Thymus (tissue), 14 donors: Measurements from ENCODE around the gene TAS2R41. TPM values are rescaled to one million over a fixed set of nuclear protein-coding genes. Genes with fewer than 3 reads are reported as not detected.
A peak's percentile ranks its signal among the peaks of the same experiment; 100 is the strongest.

ENCODE experiments used
- DNase-seq, 9 donors: peaks; one replicate each; pipeline ENCODE4 v3.0.0-alpha.2; 2013; ENCODE audit warnings: low spot score in 9 of 9, low read depth in 6 of 9, missing footprints in 1 of 9
- H3K27ac ChIP-seq, 2 donors: one replicate each; pipeline ENCODE4 v1.5.1; 2013; ENCODE audit warnings: control low read depth in 1 of 2, low read depth in 1 of 2, low read length in 1 of 2, mild to moderate bottlenecking in 1 of 2, moderate library complexity in 1 of 2
- H3K27me3 ChIP-seq, 2 donors: one replicate each; pipeline ENCODE4 v1.5.1; 2013; ENCODE audit warnings: low read length in 1 of 2; ENCODE audit not compliant: control insufficient read depth in 2 of 2, insufficient read depth in 1 of 2
- H3K36me3 ChIP-seq, 2 donors: one replicate each; pipeline ENCODE4 v1.5.1; 2013; ENCODE audit warnings: low read length in 1 of 2, mild to moderate bottlenecking in 1 of 2, moderate library complexity in 1 of 2; ENCODE audit not compliant: control insufficient read depth in 2 of 2, insufficient read depth in 2 of 2
- H3K4me1 ChIP-seq, 2 donors: one replicate each; pipeline ENCODE4 v1.5.1; 2013; ENCODE audit warnings: low read length in 2 of 2; ENCODE audit not compliant: control insufficient read depth in 2 of 2, insufficient read depth in 2 of 2
- H3K4me3 ChIP-seq, 2 donors: one replicate each; pipeline ENCODE4 v1.5.1; 2013; ENCODE audit warnings: low read length in 2 of 2, control low read depth in 1 of 2, mild to moderate bottlenecking in 1 of 2
- H3K9me3 ChIP-seq, 2 donors: one replicate each; pipeline ENCODE4 v1.5.1; 2013; ENCODE audit warnings: low read length in 1 of 2, mild to moderate bottlenecking in 1 of 2; ENCODE audit not compliant: control insufficient read depth in 2 of 2, insufficient read depth in 1 of 2
- WGBS: extraction: QIAGEN DNeasy Blood & Tissue Kit; methylation state at CpG from one replicate; pipeline ENCODE4 v1.1.7; 2013; 5-methylcytosine and 5-hydroxymethylcytosine counted together
- long read RNA-seq, 10 donors: transcript quantifications; one replicate each; lab custom pipeline, GENCODE V29; 2026
- polyA plus RNA-seq: library from polyadenylated mRNA; stranded (reverse); fragments of 200-250 nt; gene quantifications from one replicate; pipeline ENCODE4 v1.2.3, GENCODE V29; 2013
- total RNA-seq: library from RNA; stranded (reverse); fragments of 120-200 nt; gene quantifications from one replicate; pipeline ENCODE4 v1.2.4, GENCODE V29; 2013
- donor health status: healthy.

The TAS2R41 gene, protein sequence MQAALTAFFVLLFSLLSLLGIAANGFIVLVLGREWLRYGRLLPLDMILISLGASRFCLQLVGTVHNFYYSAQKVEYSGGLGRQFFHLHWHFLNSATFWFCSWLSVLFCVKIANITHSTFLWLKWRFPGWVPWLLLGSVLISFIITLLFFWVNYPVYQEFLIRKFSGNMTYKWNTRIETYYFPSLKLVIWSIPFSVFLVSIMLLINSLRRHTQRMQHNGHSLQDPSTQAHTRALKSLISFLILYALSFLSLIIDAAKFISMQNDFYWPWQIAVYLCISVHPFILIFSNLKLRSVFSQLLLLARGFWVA
- total RNA-seq (0.24 TPM), polyA plus RNA-seq (0.02 TPM)
- long read RNA-seq, donor 1, result 0 reads
- long read RNA-seq, donor 2, result 0 reads
- long read RNA-seq, donor 3, result 0 reads
- long read RNA-seq, donor 4, result 0 reads
- long read RNA-seq, donor 5, result 0 reads
- long read RNA-seq, donor 6, partial matches to known transcripts, result 0 of 1 reads
- long read RNA-seq, donor 6, other reads (novel, unspliced or antisense), result 0 of 1 reads
- long read RNA-seq, donor 7, result 0 reads
- long read RNA-seq, donor 8, result 0 reads
- long read RNA-seq, donor 9, result 0 reads
- long read RNA-seq, donor 10, result 0 reads

- H3K4me1 ChIP-seq, result peaks cover 0 to 4% of the 10 kb centered on the region in 2 donors
- no peaks in the 10 kb centered on the region for H3K27me3 ChIP-seq
- no peaks in the 10 kb centered on the region for H3K9me3 ChIP-seq
- WGBS, result 83% methylated on average over 10 of the region's 10 CpGs
- no peak for DNase-seq
- H3K27ac ChIP-seq, result no peak within 1 kb of the TSS
- H3K36me3 ChIP-seq, result no peaks in the 10 kb centered on the region
- no peak within 1 kb of the TSS for H3K4me3 ChIP-seq
Measured at GRCh38 chr7:143477501-143478150, at the start of gene TAS2R41. Gene TAS2R41 (plus strand): TSS chr7:143477873. CDS start chr7:143477873, 0 bp downstream.

GRCh38 chr7:143429770-143430698 lies 47.6 kb upstream of the TAS2R41 start:
- WGBS, result 96% methylated on average over 10 of the region's 10 CpGs
- Histone ChIP-seq H3K4me1 (no peaks in the 10 kb centered on the region), H3K4me3 (no peak overlapping the region), H3K27ac (no peak overlapping the region), H3K9me3 (no peaks in the 10 kb centered on the region), H3K27me3 (no peaks in the 10 kb centered on the region), H3K36me3 (peaks cover 0 to 3% of the 10 kb centered on the region in 2 donors)
- DNase-seq, result no peak

DNA sequence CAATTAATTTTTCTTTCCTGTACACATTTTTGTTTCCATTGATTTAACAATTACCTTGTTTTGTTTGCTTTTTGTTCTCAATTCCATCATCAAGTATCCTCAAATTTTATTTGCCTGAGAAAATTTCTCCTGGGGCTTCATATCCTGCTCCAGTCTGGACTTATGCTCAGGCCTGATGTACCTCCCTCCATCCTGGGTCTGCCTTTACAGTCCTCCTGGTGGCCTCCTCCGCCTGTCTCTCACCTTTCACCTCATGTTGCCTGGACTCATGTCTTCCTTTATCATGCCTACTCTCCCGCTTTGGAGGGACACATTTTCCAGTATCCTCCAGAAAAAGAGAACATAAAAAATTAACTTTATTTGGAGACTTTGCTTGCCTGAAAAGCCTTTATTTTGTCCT lies 46.6 kb upstream of the TAS2R41 start:
- no peaks in the 10 kb centered on the region for H3K9me3 ChIP-seq
- no peak overlapping the region for H3K27ac ChIP-seq
- no peaks in the 10 kb centered on the region for H3K27me3 ChIP-seq
- no peak overlapping the region for H3K4me3 ChIP-seq
- WGBS, result 49% methylated on average over 2 of the region's 2 CpGs
- H3K36me3 ChIP-seq, result peaks cover 0 to 3% of the 10 kb centered on the region in 2 donors
- no peak for DNase-seq
- peaks cover 0 to 2% of the 10 kb centered on the region in 2 donors for H3K4me1 ChIP-seq

- peaks cover 0 to 3% of the 10 kb centered on the region in 2 donors for H3K36me3 ChIP-seq
- no peak overlapping the region for H3K27ac ChIP-seq
- no peak for DNase-seq
- H3K9me3 ChIP-seq, result no peaks in the 10 kb centered on the region
- 97% methylated on average over 4 of the region's 4 CpGs for WGBS
- H3K4me3 ChIP-seq, result no peak overlapping the region
- H3K4me1 ChIP-seq, result peaks cover 0 to 15% of the 10 kb centered on the region in 2 donors
- H3K27me3 ChIP-seq, result no peaks in the 10 kb centered on the region
Measured at GRCh38 chr7:143433759-143434158, 43.9 kb upstream of the TAS2R41 start.

DNA sequence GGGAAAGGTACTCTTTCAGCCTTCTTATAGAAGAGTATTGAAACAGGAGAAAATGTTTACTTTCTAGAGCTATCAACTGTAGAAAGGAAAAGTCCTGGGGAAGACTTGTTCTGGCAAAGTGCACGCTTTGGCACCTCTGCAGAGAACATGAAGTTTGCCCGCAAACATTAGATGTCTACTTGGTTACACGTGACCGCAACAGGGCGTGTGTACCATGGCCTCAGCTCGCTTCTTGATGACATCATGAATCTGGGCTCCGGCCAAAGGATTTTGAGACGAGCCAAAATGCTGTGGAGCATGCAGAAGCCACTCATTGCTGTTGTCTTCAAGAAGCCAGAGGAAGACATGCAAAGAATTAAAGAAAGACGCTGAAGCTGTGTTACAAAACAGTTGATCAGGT lies 43.0 kb upstream of the TAS2R41 start:
- Histone ChIP-seq H3K27ac (peak overlapping the region in 1 of 2 donors; percentile 33), H3K27me3 (no peaks in the 10 kb centered on the region), H3K4me1 (peaks cover 0 to 15% of the 10 kb centered on the region in 2 donors), H3K36me3 (peaks cover 0 to 3% of the 10 kb centered on the region in 2 donors), H3K9me3 (no peaks in the 10 kb centered on the region), H3K4me3 (no peak overlapping the region)
- DNase-seq, result peak in 2 of 9 donors; percentile 22 to 38
- 94% methylated on average over 9 of the region's 9 CpGs for WGBS

DNA sequence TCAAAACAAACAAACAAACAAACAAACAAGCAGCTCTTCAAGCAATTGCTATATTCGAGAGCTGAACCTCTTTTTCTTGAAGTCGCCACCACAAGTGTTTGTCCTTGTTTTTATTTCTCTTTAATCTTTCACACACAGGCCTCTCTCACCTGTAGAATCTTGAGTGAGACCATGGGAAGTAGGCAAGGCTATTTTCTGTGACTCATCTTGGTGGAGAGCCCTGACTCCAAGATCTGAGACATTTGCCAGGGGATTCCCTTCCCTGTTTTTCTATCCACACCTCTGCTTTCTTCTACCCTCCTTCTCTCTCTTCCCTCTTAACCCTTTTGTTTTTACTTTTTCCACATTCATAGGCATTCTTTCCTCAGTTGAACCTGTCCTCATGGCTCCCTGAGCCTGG lies 42.4 kb upstream of the TAS2R41 start:
- Histone ChIP-seq H3K27me3 (no peaks in the 10 kb centered on the region), H3K9me3 (no peaks in the 10 kb centered on the region), H3K27ac (peak overlapping the region in 1 of 2 donors; percentile 61), H3K4me3 (no peak overlapping the region), H3K36me3 (peaks cover 0 to 3% of the 10 kb centered on the region in 2 donors), H3K4me1 (peaks cover 0 to 15% of the 10 kb centered on the region in 2 donors)
- WGBS, result 96% methylated on average over 2 of the region's 2 CpGs
- no peak for DNase-seq

- 95% methylated on average over 3 of the region's 3 CpGs for WGBS
- Histone ChIP-seq H3K27me3 (no peaks in the 10 kb centered on the region), H3K9me3 (no peaks in the 10 kb centered on the region), H3K4me3 (no peak overlapping the region), H3K36me3 (peaks cover 0 to 3% of the 10 kb centered on the region in 2 donors), H3K27ac (no peak overlapping the region), H3K4me1 (peaks cover 0 to 15% of the 10 kb centered on the region in 2 donors)
- no peak for DNase-seq
Measured at GRCh38 chr7:143436325-143436946, 41.2 kb upstream of the TAS2R41 start.

DNA sequence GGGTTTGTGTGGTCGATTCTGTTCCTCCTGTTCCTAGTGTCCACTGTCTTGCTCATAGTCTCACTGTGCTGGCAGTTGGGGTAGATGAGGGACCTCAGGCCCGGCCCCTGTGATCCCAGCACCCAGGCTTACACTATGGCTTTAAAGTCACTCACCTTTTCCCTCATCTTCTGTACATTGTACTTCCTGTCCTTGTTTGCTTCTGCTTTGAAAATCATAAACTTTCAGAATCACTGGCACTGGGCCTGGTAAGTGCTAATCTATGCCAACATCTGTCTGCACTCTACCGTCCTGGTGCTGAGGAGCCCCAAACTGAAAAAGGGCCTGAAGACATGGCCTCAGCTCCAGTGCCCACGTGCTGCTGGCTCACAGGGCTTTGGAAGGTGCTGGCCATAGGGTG lies 40.1 kb upstream of the TAS2R41 start:
- Histone ChIP-seq H3K27me3 (no peaks in the 10 kb centered on the region), H3K9me3 (no peaks in the 10 kb centered on the region), H3K36me3 (no peaks in the 10 kb centered on the region), H3K4me3 (no peak overlapping the region), H3K4me1 (peaks cover 0 to 15% of the 10 kb centered on the region in 2 donors), H3K27ac (no peak overlapping the region)
- WGBS, result 27% methylated on average over 4 of the region's 4 CpGs
- no peak for DNase-seq
